GM18526 (cell line): ENCODE measurements around the gene HDDC2.

Experiments
- POLR2A ChIP-seq: IDR thresholded peaks from 3 replicates; pipeline ENCODE4 v1.6.1; 2011; ENCODE audit not compliant: insufficient read length; ENCODE audit errors: extremely low read depth

HDDC2 gene

GRCh38 chr6:125301435-125302391 is at the start of gene HDDC2:
Gene HDDC2, minus strand, starts transcription at chr6:125301967. Its CDS starts 35 bp downstream, at chr6:125301932.
- peak; percentile 71 for TF ChIP-seq POLR2A

- no peak for TF ChIP-seq POLR2A
These were observed 45.3 kb upstream of the HDDC2 start for GRCh38 chr6:125346926-125347563.

GRCh38 chr6:125346201-125346925 is 44.6 kb upstream of the HDDC2 start:
- no peak for TF ChIP-seq POLR2A

GRCh38 chr6:125341460-125341859 is 39.7 kb upstream of the HDDC2 start:
- no peak for TF ChIP-seq POLR2A

- no peak for TF ChIP-seq POLR2A
These were observed 39.2 kb upstream of the HDDC2 start for GRCh38 chr6:125340991-125341390.

- no peak for TF ChIP-seq POLR2A
These were observed 38.5 kb upstream of the HDDC2 start for GRCh38 chr6:125340175-125340835.

- no peak for TF ChIP-seq POLR2A
These were observed 37.9 kb upstream of the HDDC2 start for GRCh38 chr6:125339653-125340052.

- no peak for TF ChIP-seq POLR2A
These were observed 36.6 kb upstream of the HDDC2 start for GRCh38 chr6:125338381-125338780.

- no peak for TF ChIP-seq POLR2A
These were observed 35.9 kb upstream of the HDDC2 start for GRCh38 chr6:125337706-125338105.

- TF ChIP-seq POLR2A, result no peak
These were observed 30.9 kb upstream of the HDDC2 start for GRCh38 chr6:125332664-125333063.

- no peak for TF ChIP-seq POLR2A
These were observed 23.8 kb upstream of the HDDC2 start for GRCh38 chr6:125325586-125325985.

- no peak for TF ChIP-seq POLR2A
These were observed 21.6 kb upstream of the HDDC2 start for GRCh38 chr6:125323376-125323775.

- no peak for TF ChIP-seq POLR2A
These were observed 14.9 kb upstream of the HDDC2 start for GRCh38 chr6:125316621-125317020.

- TF ChIP-seq POLR2A, result no peak
These were observed 13.8 kb upstream of the HDDC2 start for GRCh38 chr6:125315548-125315947.

- no peak for TF ChIP-seq POLR2A
These were observed 12.3 kb upstream of the HDDC2 start for GRCh38 chr6:125314009-125314581.
